Activated T-cell treated with anti-CD3 and anti-CD28 coated beads for 24 hours (primary cell): Measurements from ENCODE around the gene ARHGEF6.

Source experiments
- DNase-seq: peaks from one replicate; pipeline ENCODE4 v3.0.0-alpha.2; 2020; ENCODE audit warnings: low read depth

ARHGEF6 gene

DNA sequence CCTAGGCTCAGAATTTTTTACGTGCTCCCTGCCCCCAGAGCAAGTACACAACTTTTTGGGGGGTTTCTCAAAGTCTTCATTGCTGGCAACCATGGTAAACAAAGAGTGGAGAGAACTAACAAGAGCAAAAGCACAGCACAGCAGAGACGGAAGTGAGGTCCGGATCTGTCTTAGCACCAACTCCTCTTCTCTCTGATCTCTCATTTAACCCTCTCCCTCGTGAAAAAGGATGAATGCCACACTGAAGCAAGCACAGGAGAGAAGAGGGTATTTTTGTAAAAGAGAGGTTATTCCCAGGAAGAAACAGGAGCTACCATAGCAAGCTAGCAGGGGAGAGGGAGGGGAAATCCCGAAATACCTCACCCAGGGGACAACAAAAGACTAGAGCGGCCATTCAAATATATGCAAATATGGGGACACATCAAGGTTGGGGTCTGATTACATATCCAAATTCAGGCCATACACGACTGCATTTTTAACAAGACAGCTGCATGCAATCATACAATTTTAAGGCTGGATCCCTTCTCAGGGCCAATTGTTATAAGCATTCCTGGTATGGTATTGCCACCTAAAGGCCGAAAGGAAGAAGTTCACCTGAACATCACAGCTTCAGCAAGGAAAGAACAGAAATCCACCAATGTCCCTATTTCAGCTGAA is 86.2 kb downstream of the ARHGEF6 start:
- no peak for DNase-seq

DNA sequence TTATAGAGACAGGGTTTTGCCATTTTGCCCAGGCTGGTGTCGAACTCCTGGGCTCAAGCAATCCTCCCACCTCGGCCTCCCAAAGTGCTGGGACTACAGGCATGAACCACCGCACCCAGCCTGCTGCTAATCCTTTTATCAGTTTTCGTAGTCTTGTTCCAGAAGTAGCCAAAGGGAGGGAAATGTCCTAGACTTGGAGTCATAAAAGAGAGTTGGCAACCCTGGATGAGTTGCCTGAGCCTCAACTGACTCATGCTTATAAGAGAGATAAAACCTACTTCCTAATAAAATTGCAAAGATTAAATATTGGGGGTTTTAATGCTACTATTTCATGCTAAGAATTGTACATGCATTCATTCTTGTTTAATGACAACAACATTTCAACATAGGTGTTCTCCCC is 88.5 kb downstream of the ARHGEF6 start:
- no peak for DNase-seq

DNA sequence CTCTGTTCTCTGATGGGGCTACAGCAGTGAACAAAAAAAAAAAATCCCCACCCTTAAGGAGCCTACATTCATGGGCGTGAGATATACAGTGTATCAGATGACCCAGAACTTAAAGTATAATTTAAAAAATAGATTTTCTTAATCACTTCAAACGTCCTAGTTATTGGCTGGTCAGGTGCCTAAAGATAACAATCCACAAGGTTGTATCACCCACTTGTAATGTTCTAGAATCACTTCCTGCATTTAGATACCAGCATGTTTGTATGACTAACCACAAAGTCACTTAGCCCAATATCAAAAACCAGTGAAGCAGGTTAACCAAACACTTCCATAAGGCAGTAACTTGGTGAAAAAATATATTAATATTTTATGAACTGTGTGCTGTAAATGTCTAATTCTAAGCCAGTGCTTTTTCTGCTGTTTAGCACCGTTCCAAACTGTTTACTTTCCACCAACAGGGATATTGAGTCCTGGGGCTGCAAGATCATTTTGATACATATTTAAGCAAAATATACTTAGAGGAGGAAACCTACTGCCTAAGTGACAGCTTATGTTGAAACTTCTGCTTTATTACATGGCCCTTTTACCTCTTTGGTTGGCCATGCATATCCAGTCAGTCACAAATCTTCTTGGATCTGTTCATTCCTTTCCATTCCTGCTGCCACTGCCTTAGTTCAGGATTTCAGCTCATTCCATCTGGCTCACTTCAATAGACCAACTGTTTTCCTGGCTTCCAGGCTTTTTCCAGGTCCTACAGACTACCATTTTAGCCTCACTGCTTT is 89.5 kb downstream of the ARHGEF6 start:
- DNase-seq: no peak

DNA sequence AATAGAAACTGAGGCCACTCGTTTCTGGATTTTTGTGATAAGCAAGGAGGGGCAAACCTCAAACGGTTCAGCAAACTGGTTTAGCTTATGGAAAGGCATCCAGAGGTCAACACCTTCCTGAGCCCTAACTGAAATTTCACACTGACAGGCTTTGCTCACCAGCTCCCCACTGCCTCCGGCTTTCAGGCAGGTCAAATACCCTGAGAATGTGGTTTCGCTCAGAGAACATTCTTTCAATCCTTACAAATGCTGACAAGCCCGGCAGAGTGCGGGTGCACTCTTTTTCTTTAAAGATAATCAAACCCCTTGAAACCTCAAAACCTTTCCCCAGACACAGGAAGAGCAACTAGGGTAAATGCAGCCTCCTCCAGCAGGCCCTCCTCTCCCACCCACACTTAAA is 91.3 kb downstream of the ARHGEF6 start:
- no peak for DNase-seq

DNA sequence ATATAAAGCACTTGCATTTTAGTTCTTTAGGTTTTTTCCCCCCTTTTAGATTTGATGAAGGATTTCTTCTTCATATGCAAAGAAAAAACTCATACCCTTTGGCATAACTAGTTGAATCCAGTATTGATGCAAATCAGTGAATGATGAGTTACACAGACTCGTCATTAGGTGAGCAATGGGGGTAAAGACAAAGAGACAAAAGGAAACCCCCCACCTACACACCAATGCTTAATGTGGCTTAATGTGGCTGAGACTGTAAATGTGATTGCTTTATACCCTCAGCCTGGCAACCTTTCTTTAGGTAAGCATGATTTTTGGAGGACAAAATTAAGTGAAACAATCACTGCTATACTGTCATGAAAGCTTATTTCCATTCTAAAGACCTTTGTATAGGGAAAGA is 93.3 kb downstream of the ARHGEF6 start:
- DNase-seq: peak; percentile 39

DNA sequence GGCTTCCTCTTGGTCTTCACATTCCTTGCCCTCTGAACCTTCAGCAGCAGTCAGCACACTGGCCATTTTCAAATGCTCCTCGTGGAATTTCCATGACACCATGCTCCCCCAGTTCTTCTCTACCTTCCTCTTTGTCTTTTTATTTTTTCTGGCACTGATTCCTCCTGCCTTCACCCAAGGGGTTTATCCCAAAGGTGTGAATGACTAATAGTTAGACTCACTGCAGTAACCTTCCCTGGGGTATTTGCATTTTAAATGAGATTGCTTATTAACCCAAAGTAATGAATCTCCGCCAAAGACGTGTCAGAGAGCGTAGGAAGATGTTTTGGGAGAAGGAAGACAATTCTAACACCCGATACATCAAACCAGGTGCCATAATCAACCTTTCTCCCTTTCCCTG is 96.6 kb downstream of the ARHGEF6 start:
- no peak for DNase-seq

DNA sequence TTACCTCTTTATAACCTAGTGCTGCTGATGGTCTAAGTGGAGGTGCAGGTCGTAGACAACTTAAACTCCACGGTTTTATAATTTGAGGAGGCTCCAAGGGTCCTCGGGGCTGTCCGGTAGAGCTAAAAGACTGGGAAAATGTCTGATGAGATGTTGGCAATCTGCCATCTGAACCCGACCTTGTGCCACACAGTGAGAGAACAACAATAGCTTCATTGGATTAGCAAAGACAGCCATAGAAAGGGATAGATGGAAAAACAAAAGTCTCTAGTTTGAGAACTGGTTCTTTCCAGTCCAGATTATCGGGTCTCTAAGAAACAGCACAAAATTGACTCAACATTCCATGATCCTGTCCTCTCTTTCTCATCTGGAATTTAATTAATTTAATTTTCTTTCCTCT is 101.2 kb downstream of the ARHGEF6 start:
- no peak for DNase-seq

DNA sequence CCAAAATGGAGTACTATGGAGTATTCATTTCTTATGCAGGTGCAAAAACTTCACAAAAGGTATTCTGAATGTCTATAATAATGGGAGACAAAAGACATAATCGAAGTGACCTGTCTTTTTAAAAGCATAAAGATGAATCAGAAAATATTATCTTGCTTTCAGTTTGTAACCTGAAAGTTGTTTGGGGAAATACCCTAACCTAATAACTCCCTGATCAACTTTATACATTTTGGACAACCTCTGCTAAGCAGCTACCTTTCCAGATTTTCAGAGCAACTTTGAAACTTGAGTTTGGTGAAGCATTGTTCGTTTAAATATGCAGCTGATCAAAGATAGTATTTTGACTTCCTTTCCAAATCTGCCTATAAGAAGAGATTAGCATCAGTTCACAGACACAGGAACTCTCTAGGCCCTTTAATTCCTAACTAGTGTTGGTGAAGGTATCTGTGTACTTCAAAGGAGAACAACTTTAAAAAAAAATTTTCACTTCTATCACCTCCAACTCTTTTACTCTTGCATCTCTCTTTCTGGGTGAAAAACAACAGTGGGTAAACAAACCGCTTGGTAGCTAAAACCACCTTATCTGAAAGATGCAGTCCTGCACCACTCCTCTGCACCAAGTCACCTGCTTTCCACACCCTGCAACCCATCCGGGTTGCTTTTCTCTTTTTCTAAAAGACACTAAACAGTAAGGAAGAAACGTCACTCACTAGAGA is 106.3 kb downstream of the ARHGEF6 start:
- DNase-seq: no peak

DNA sequence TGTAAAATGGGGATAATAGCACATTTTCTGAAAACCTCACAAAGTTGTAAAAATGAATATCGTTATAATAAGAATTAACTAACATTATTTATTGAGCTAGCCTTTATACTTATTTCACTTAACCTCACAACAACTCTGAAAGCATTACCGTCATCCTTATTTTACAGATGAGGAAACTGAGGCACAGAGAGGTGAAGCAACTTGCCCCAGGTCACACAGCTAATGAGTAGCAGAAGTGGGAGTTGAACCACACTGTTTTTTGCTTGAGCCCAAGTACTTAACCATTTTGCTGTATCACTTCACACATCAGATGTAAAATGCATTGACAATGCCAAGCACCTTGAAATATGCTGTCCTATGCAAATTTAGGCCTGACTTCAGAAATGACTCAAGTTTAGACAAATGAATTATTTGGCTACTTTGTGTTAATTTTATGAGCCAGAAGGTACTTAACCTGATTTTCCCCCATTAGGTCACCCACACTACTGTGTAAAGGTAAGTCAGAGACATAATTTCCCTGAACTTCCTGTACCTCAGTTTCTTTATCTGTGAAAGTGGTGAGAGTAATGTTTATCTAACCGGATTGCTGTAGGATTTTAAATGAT is 109.6 kb downstream of the ARHGEF6 start:
- DNase-seq: no peak

DNA sequence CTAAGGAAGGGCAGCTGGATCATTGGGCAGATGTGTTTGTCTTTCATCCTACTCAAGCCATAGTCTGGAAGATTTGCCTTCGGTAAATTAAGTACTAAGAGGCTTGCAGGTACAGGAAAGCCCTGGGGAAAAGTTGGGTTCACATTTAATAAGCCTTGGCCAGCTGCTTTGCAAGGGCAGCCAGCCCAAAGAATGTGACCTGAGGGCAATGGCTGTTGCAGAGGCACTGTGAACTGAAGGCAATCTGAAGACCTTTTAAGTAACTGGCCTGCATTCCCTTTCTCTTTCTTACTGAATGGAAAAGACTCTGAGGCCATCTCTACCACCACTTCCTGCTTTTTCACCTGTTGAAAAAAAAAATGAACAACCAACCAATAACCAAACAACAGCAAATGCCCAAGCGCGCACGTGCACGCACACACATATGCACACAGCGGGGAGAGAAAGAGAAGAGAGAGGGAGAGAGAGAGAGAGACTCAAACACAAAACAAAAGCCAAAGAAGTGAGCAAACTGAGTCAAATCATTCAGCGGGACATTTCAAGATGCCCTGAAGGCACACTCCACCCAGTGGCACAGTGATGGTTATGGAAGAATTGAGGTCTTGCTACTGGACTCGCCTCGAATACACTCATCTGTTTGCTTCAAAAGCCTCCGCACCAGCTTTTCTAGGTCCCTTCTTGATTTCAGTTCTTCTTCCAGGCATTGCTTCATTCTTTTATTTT is 113.1 kb downstream of the ARHGEF6 start:
- DNase-seq: no peak

DNA sequence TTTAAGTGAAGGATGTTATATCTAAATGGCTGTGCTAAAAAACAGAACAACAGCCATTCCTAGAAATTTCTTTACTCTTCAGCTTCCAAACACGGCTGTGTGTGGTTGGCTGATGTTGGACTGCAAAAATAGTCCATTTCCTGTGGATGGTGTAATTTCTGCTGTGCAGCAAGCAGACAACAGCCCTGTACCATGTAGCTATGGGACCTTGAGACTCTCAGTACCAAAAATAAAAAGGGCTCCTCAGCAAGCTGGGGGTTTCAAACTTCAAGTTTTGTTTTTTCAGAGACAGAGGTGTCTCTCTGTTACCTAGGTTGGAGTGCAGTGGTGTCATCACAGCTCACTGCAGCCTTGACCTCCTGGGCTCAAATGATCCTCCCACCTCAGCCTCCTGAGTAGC is 114.6 kb downstream of the ARHGEF6 start:
- DNase-seq: no peak

DNA sequence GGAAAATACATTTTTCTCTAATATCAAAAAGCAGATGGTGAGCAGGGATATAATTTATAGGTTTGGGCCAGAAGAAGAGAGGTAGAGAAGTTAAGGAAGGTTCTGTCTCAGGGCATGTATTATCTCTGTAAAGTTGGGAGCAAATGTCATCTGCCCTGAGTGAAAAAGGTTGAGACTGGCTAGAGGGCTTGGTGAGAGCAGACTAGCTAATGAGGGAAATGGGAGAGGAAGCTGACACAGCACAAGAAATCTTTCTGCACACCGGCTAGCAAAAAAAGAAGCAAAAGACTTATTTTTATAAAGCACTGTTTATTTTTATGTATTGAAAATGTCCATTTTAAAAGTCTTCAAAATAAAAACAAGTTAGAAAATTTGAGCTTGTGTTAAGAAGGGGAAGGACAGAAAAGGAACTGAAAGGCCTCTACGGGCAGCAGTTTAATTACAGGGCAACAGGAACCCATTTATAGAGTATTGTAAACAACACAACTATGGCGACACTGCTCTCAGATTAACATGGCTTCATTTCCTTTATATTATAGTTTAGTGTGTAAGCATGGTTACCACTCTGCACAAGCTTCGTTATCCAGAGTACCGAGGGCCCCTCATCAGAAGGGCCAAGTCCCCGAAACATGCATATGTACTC is 115.4 kb downstream of the ARHGEF6 start:
- no peak for DNase-seq

DNA sequence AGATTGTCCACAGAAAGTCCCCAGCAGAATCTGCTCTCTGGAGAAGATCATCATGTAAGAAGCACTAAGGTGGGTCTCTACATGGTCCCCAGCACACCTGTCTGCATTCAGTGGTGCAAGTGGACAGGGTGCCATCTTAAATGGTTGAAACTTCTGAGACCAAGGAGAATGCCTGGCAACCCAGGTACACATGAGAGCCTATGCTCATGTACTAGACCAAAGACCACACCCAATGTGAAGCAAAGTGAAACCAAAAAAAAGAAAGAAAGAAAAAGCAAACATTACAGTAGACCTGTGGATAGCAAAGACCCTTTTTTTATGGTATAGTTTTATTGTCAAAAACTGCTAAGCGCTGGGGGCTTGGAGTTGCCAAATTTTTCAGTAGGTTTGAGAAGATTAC is 117.8 kb downstream of the ARHGEF6 start:
- DNase-seq: no peak

DNA sequence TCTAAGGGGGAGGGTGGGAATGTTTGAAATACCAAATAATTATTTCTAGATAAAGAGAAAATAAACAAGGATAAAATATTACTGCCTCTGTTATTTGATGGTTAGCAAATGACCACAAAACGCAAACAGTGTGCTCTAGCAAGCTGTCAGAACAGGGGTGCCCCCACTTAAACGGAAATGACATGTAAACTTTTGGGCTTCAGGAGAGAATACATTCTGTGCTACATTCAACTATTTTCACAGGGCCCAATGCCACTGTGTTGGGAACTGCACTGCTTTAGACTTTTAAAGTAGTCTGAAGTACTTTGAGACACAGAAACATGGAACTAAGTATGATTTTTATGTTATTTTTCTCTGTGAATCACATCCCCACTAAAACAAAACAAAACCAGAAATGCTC is 118.6 kb downstream of the ARHGEF6 start:
- DNase-seq: no peak

DNA sequence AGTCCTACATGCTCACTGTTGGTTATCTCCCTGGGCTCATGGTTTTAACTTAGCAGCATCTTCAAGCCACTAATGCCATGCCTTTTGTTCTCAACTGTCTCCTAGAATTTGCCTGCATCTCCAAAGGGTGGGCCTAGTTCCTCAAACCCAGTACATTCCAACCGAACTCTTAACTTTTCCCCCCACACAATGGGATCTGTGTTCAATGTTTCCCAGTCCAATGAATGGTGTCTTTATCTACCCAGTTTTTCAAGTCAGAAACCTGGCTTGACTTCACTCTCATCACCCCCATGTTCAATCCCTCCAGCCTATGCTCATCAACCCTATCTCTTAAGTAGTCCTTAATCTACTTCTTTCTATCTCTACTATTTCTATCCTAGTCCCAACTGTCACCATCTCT is 119.8 kb downstream of the ARHGEF6 start:
- no peak for DNase-seq

DNA sequence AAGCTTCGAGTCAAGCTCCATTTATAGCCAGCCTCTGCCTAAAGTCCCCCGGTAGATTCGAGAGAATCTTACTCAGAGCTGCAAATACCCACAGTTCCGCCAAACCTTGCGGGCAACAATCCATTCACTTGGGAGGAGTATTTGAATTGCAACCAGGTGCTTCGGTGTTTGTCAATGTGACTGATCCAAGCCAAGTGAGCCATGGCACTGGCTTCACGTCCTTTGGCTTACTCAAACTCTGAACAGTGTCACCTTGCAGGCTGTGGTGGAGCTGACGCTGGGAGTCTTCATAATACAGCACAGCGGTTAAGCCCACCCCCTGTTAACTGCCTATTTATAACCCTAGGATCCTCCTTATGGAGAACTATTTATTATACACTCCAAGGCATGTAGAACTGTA is 121.6 kb downstream of the ARHGEF6 start:
- DNase-seq: no peak

DNA sequence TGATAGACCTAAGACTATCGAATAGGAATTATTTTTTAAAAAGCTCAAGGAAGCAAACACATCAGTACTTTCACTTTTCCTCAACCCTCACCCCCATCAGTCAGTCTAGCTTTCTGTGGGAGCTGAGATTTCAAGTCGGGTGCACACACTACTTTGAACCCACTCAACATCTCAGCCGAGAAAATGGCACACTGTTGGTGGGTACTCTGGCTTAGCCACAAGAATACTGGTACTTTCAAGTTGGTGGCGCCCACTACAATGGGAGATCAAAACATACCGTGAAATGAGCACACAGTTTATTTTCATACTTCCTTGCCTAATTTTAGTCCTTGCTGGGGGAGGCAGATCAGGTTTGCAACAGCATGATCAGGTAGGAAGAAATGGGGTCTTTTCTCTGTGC is 122.6 kb downstream of the ARHGEF6 start:
- no peak for DNase-seq

DNA sequence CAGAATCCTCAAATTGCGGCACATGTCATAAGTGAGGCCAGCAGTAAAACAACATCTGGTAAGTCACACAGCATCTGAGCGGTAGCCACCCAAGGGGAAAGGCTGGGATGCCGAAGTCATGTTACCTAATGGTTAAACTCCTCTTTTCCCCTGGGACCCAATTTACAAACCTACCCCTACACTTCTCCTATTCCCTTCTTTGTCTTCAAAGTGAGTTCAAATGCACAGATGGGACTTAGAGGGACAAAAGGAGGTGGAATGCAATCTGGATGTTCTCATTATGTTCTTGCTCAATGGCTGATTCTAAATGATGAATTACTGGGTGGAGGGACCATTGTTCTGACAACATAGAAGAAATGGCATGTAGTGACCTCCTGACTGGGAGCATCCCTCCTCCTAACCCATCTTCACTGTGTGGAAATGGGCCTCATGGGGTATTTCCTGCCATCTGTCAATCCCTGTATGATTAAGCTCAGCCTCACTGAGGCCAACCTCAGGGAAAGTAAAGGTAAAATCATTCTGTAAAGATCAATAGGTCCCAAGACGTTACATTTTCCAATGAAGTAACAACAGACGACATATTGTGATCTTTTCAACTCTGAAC is 124.3 kb downstream of the ARHGEF6 start:
- DNase-seq: no peak

DNA sequence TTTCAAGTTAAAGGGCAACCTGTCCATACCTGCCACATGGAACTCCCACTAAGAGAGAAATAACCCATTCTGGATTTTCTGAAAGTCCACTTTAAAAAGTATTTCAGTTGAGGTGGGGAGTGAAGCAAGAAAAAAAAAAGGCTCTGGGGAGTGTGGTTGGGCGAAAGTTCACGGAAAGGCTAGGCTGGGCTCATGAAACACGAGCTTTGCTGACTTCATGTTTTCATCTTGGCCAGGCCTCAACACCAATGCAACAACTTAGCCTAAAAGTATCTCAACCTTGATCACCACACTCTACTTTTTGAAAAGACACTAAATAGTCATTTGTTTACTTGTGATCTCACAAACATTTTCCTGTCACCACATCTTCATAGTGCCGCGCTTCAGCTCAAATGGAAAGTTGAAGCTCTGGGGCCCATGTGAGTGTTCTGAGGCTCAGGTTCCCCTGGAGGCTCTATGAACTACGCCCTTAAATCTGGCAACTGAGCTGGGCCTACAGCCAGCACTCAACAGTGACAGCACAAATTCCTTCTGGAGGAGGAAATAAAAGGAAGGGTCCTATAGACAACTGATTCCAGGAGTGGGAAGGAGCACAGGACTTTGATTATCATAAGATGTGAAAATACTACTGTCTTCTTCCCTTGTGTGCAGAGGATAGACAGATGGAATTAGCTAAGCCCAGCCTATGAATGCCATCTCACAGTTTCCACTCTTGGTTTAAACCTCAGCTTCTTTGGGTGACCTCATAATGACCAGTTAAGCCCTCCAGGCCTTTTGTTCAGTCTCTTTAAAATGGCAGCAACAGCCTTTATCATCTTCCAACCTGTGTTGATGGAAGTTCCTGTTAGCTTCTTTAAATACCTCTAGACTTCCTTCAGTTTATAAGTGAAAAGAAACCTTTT is 127.7 kb downstream of the ARHGEF6 start:
- DNase-seq: no peak

DNA sequence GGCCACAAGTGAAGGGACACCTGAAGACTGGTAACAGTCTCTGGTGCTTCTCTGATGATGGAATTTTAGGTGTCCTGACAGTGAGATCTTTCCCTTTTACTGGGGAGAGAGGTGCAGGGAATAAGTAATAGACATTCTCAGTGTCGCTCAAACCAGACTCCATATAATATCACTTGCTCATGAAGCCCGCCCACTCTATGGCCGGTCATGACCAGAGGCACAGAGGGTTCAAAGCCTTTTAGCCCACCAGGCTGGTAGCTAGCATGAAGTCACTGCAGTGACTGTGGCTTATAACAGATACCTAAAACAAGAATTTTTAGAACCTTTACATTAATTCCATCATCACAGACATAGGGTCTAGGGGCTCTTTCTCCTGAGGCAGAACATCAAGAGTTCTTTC is 129.9 kb downstream of the ARHGEF6 start:
- DNase-seq: no peak
